IMR-90 (cell line): ENCODE results near the gene VIPR2. TPM values are rescaled to one million over a fixed set of nuclear protein-coding genes. Genes with fewer than 3 reads are reported as not detected.
A peak's percentile ranks its signal among the peaks of the same experiment; 100 is the strongest.

ENCODE experiments used
- ATAC-seq: fragments of 200-7000 bp; cut with Tn5 transposase; 2 replicates; pipeline ENCODE4 v1.9.1; 2020; ENCODE audit warnings: low read depth, mild to moderate bottlenecking, moderate library complexity
- Bru-seq: library from RNA; stranded (reverse); fragments of 400-500 nt; gene quantifications from one replicate; lab custom pipeline; 2021; lab: Mats Ljungman, UMichigan
- BruChase-seq, 2 experiments: library from RNA; stranded (reverse); fragments of 400-500 nt; gene quantifications; one replicate each; lab custom pipeline; 2021; lab: Mats Ljungman, UMichigan
- BruUV-seq: library from RNA; stranded (reverse); fragments of 400-500 nt; replicated peaks from 2 replicates; lab custom pipeline; 2021; lab: Mats Ljungman, UMichigan
- CTCF ChIA-PET: fragments of 300-600 bp; formaldehyde crosslinking; extraction: SDS; loops from one replicate; lab custom pipeline; 2021; ENCODE audit warnings: antibody characterized with exemption; lab: Yijun Ruan, JAX
- POLR2A ChIA-PET: fragments of 300-600 bp; sonication (Branson Sonifier 250); formaldehyde crosslinking; loops from one replicate; lab custom pipeline; 2022; ENCODE audit warnings: antibody characterized with exemption; ENCODE audit not compliant: unreplicated experiment; lab: Charles Lee
- DNase-seq: peaks from one replicate; pipeline ENCODE4 v3.0.0; 2013
- H2AFZ ChIP-seq: replicated peaks from 2 replicates; pipeline ENCODE3; 2013; ENCODE audit warnings: low read length, mild to moderate bottlenecking; ENCODE audit not compliant: poor library complexity
- H2AK5ac ChIP-seq: 2 replicates; pipeline ENCODE4 v1.6.1; 2013; ENCODE audit warnings: low read depth, low read length, inconsistent platforms
- H2AK9ac ChIP-seq: replicated peaks from 2 replicates; pipeline ENCODE3; 2013; ENCODE audit warnings: mild to moderate bottlenecking, low read depth, low read length, moderate library complexity; ENCODE audit not compliant: poor library complexity
- H2BK120ac ChIP-seq: 2 replicates; pipeline ENCODE4 v1.6.1; 2013; ENCODE audit warnings: low read depth, low read length, inconsistent platforms
- H2BK15ac ChIP-seq: 3 replicates; pipeline ENCODE4 v1.6.1; 2013; ENCODE audit warnings: low read depth, low read length, inconsistent platforms
- H2BK20ac ChIP-seq: 2 replicates; pipeline ENCODE4 v1.6.1; 2013; ENCODE audit warnings: low read depth, mild to moderate bottlenecking, inconsistent platforms, low read length, moderate library complexity
- H2BK5ac ChIP-seq: 2 replicates; pipeline ENCODE4 v1.6.1; 2013; ENCODE audit warnings: mild to moderate bottlenecking, low read depth, low read length, inconsistent platforms; ENCODE audit not compliant: poor library complexity, severe bottlenecking
- H3K14ac ChIP-seq: replicated peaks from 2 replicates; pipeline ENCODE4 v1.6.1; 2013; ENCODE audit warnings: low read depth, low read length, inconsistent platforms
- H3K18ac ChIP-seq: 2 replicates; pipeline ENCODE4 v1.6.1; 2013; ENCODE audit warnings: low read depth, low read length, control low read depth
- H3K23ac ChIP-seq: 2 replicates; pipeline ENCODE4 v1.6.1; 2013; ENCODE audit warnings: low read depth, low read length, inconsistent platforms
- H3K27ac ChIP-seq: 2 replicates; pipeline ENCODE4 v1.5.1; 2013; ENCODE audit warnings: mild to moderate bottlenecking, control low read depth, low read length; ENCODE audit not compliant: insufficient read depth
- H3K27me3 ChIP-seq: 2 replicates; pipeline ENCODE4 v1.6.1; 2013; ENCODE audit warnings: low read length; ENCODE audit not compliant: control insufficient read depth, insufficient read depth
- H3K36me3 ChIP-seq: 2 replicates; pipeline ENCODE4 v1.6.1; 2013; ENCODE audit warnings: low read length, mixed read lengths; ENCODE audit not compliant: control insufficient read depth, insufficient read depth
- H3K4ac ChIP-seq: 2 replicates; pipeline ENCODE4 v1.6.1; 2013; ENCODE audit warnings: low read depth, low read length, inconsistent platforms
- H3K4me1 ChIP-seq: 2 replicates; pipeline ENCODE4 v1.6.1; 2013; ENCODE audit warnings: low read length, mixed read lengths; ENCODE audit not compliant: control insufficient read depth, insufficient read depth
- H3K4me2 ChIP-seq: 2 replicates; pipeline ENCODE4 v1.6.1; 2013; ENCODE audit warnings: low read depth, mild to moderate bottlenecking, control low read depth, low read length, moderate library complexity
- H3K4me3 ChIP-seq: 2 replicates; pipeline ENCODE4 v1.5.1; 2013; ENCODE audit warnings: low read depth, mild to moderate bottlenecking, control low read depth, low read length, moderate library complexity; ENCODE audit not compliant: insufficient read depth
- H3K56ac ChIP-seq: 2 replicates; pipeline ENCODE4 v1.6.1; 2013; ENCODE audit warnings: low read length, inconsistent platforms; ENCODE audit not compliant: insufficient read depth; ENCODE audit errors: extremely low read depth
- H3K79me1 ChIP-seq, 2 experiments: 2 replicates each; pipeline ENCODE4 v1.6.1; 2013; ENCODE audit warnings: low read length in 2 of 2, inconsistent platforms in 1 of 2, low read depth in 1 of 2
- H3K9ac ChIP-seq: 2 replicates; pipeline ENCODE4 v1.6.1; 2013; ENCODE audit warnings: low read depth, low read length, control low read depth
- H3K9me1 ChIP-seq: 2 replicates; pipeline ENCODE4 v1.6.1; 2013; ENCODE audit warnings: low read length, inconsistent platforms; ENCODE audit not compliant: insufficient read depth
- H3K9me3 ChIP-seq: 2 replicates; pipeline ENCODE4 v1.6.1; 2013; ENCODE audit warnings: low read length; ENCODE audit not compliant: control insufficient read depth, insufficient read depth
- H4K20me1 ChIP-seq: 2 replicates; pipeline ENCODE4 v1.6.1; 2013; ENCODE audit warnings: low read length, inconsistent platforms; ENCODE audit not compliant: insufficient read depth
- H4K5ac ChIP-seq: 2 replicates; pipeline ENCODE4 v1.6.1; 2013; ENCODE audit warnings: mild to moderate bottlenecking, low read depth, low read length, control low read depth
- H4K8ac ChIP-seq, 2 experiments: 2 replicates each; pipeline ENCODE4 v1.6.1; 2013; ENCODE audit warnings: low read depth in 2 of 2, low read length in 2 of 2, control low read depth in 1 of 2, inconsistent platforms in 1 of 2
- H4K91ac ChIP-seq: 2 replicates; pipeline ENCODE4 v1.6.1; 2013; ENCODE audit warnings: low read depth, low read length, inconsistent platforms; ENCODE audit not compliant: insufficient read depth
- BHLHE40 ChIP-seq: fragments of 150-350 bp; IDR thresholded peaks from 2 replicates; pipeline ENCODE4 v1.6.1; 2016; ENCODE audit warnings: mild to moderate bottlenecking, low read depth, low read length
- CEBPB ChIP-seq: IDR thresholded peaks from 2 replicates; pipeline ENCODE4 v1.6.1; 2012; ENCODE audit warnings: low read depth, low read length, improper control_type of control experiment
- CHD1 ChIP-seq: IDR thresholded peaks from 2 replicates; pipeline ENCODE4 v1.6.1; 2012; ENCODE audit warnings: low read depth, low read length, improper control_type of control experiment
- CTCF ChIP-seq: conservative IDR thresholded peaks from 2 replicates; pipeline ENCODE4 v1.5.1; 2012; ENCODE audit warnings: mild to moderate bottlenecking, low read depth, low read length, improper control_type of control experiment
- FOS ChIP-seq: fragments of 150-350 bp; IDR thresholded peaks from 2 replicates; pipeline ENCODE4 v1.6.1; 2016; ENCODE audit warnings: low read depth, low read length
- MAFK ChIP-seq: IDR thresholded peaks from 2 replicates; pipeline ENCODE4 v1.6.1; 2012; ENCODE audit warnings: low read depth, low read length, improper control_type of control experiment
- MAZ ChIP-seq: IDR thresholded peaks from 2 replicates; pipeline ENCODE4 v1.6.1; 2012; ENCODE audit warnings: low read depth, mild to moderate bottlenecking, low read length, improper control_type of control experiment, moderate library complexity, borderline replicate concordance
- MXI1 ChIP-seq: IDR thresholded peaks from 2 replicates; pipeline ENCODE4 v1.6.1; 2012; ENCODE audit warnings: low read depth, mild to moderate bottlenecking, low read length, moderate library complexity, borderline replicate concordance
- NFE2L2 ChIP-seq: fragments of 150-350 bp; IDR thresholded peaks from 2 replicates; pipeline ENCODE4 v1.6.1; 2016; ENCODE audit warnings: low read depth, mild to moderate bottlenecking, low read length
- POLR2A ChIP-seq: IDR thresholded peaks from 2 replicates; pipeline ENCODE4 v1.6.1; 2012; ENCODE audit warnings: mild to moderate bottlenecking, low read depth, low read length
- RAD21 ChIP-seq: IDR thresholded peaks from 2 replicates; pipeline ENCODE4 v1.6.1; 2012; ENCODE audit warnings: low read length, improper control_type of control experiment
- RCOR1 ChIP-seq: IDR thresholded peaks from 2 replicates; pipeline ENCODE4 v1.6.1; 2012; ENCODE audit warnings: mild to moderate bottlenecking, low read length, improper control_type of control experiment; ENCODE audit not compliant: insufficient replicate concordance
- RFX5 ChIP-seq: IDR thresholded peaks from 2 replicates; pipeline ENCODE4 v1.8.0; 2012; ENCODE audit warnings: low read depth, mild to moderate bottlenecking, low read length, moderate library complexity
- SMC3 ChIP-seq: fragments of 150-350 bp; IDR thresholded peaks from 2 replicates; pipeline ENCODE4 v1.6.1; 2016; ENCODE audit warnings: low read depth, mild to moderate bottlenecking, antibody characterized with exemption, low read length, moderate library complexity
- USF2 ChIP-seq: fragments of 150-350 bp; IDR thresholded peaks from 2 replicates; pipeline ENCODE4 v1.6.1; 2017; ENCODE audit warnings: mild to moderate bottlenecking, antibody characterized with exemption, low read length, low read depth
- WGBS, 2 experiments: methylation state at CpG; one replicate each; pipeline versions ENCODE4 v1.1.5 to v1.1.7; 2013; ENCODE audit warnings: missing lambda C conversion rate in 2 of 2; ENCODE audit not compliant: insufficient read length in 1 of 2; ENCODE audit errors: extremely low coverage in 2 of 2; 5-methylcytosine and 5-hydroxymethylcytosine counted together
- dilution Hi-C: fragments of 300-500 bp; cut with HindIII; formaldehyde crosslinking; loops from one replicate; pipeline ENCODE4 v1.14.3; 2018; ENCODE audit warnings: low sequenced_read_pairs; ENCODE audit not compliant: unreplicated experiment
- in situ Hi-C: fragments of 300-500 bp; cut with MboI; formaldehyde crosslinking; loops from 3 replicates; pipeline ENCODE4 v1.14.3; 2019; ENCODE audit warnings: low sequenced_read_pairs, inconsistent platforms, mixed read lengths
- intact Hi-C: fragments of 100-400 bp; cut with micrococcal nuclease; formaldehyde crosslinking; loops from 2 replicates; pipeline ENCODE4 v1.10.0; 2022
- long read RNA-seq: library from polyadenylated mRNA; unstranded; transcript quantifications from one replicate; pipeline ENCODE4 v2.0.0, GENCODE V29; 2021; ENCODE audit not compliant: unreplicated experiment
- polyA plus RNA-seq, 3 experiments: library from polyadenylated mRNA; depleted of rRNA; stranded (reverse); fragments of >200 nt; gene quantifications; 2 replicates each; pipeline ENCODE4 v1.2.3, GENCODE V29; 2012; ENCODE audit warnings: low replicate concordance in 1 of 3
- total RNA-seq: library from RNA; depleted of rRNA; stranded (reverse); fragments of >200 nt; gene quantifications from 2 replicates; pipeline ENCODE4 v1.2.3, GENCODE V29; 2012; rRNA removed

VIPR2 gene
- not detected in 2 replicates for total RNA-seq
- not detected in 2 replicates for polyA plus RNA-seq (2012; rRNA removed)
- polyA plus RNA-seq (2012; cell fraction: cytosol; rRNA removed): not detected in 2 replicates
- not detected in 2 replicates for polyA plus RNA-seq (2012; cell fraction: nucleus; rRNA removed; ENCODE audit: low replicate concordance)
- Bru-seq, nascent RNA: percentile 4 among the genes with signal in this experiment
- BruChase-seq, experiment 1, labeled RNA remaining after a 6-hour chase: percentile 3 among the genes with signal in this experiment
- BruChase-seq, experiment 2, labeled RNA remaining after a 2-hour chase: percentile 3 among the genes with signal in this experiment
- long read RNA-seq: 0 reads

GRCh38 chr7:159144758-159145489 lies at the start of gene VIPR2:
TSS of gene VIPR2 (minus strand) at chr7:159144867. CDS start at chr7:159144771, 96 bp downstream.
- DNase-seq (no peak), ATAC-seq (no peak)
- CTCF ChIA-PET: no interaction called here
- peaks cover 5% of the 10 kb centered on the region; the same call in 1 of the 2 replicates for H3K27me3 ChIP-seq
- dilution Hi-C loops (no loop called here), in situ Hi-C loops (no loop called here), intact Hi-C loops (no loop called here)
- no peak within 1 kb of the TSS for H3K14ac ChIP-seq
- H2BK120ac ChIP-seq: no peak within 1 kb of the TSS
- H2BK15ac ChIP-seq: no peak within 1 kb of the TSS
- no peak within 1 kb of the TSS for H2AFZ ChIP-seq
- H2BK5ac ChIP-seq: no peak within 1 kb of the TSS
- H3K4ac ChIP-seq: no peak within 1 kb of the TSS
- H2AK5ac ChIP-seq: no peak within 1 kb of the TSS
- H3K9ac ChIP-seq: no peak within 1 kb of the TSS
- H3K4me3 ChIP-seq: no peak within 1 kb of the TSS
- H3K4me1 ChIP-seq: no peaks in the 10 kb centered on the region
- H3K79me1 ChIP-seq: no peaks in the 10 kb centered on the region
- no peak within 1 kb of the TSS for H2AK9ac ChIP-seq
- no peak within 1 kb of the TSS for H4K5ac ChIP-seq
- no peak within 1 kb of the TSS for H3K23ac ChIP-seq
- H3K9me3 ChIP-seq: peaks cover 9% of the 10 kb centered on the region; the same call in 1 of the 2 replicates
- BruUV-seq: no TSS peak
- H4K20me1 ChIP-seq: no peaks in the 10 kb centered on the region
- H3K36me3 ChIP-seq: no peaks in the 10 kb centered on the region
- no peaks in the 10 kb centered on the region for H3K9me1 ChIP-seq
- no peak within 1 kb of the TSS for H3K27ac ChIP-seq
- POLR2A ChIA-PET: no interaction called here
- no peak within 1 kb of the TSS for H3K56ac ChIP-seq
- H3K4me2 ChIP-seq: peak within 1 kb of the TSS; percentile 45; the same call in 1 of the 2 replicates
- no peak within 1 kb of the TSS for H3K18ac ChIP-seq
- H4K8ac ChIP-seq: no peak within 1 kb of the TSS
- 6% methylated on average over 20 of the region's 88 CpGs; no CpG with 5 or more reads in 1 of the 2 experiments for WGBS, 2 experiments
- H2BK20ac ChIP-seq: no peak within 1 kb of the TSS
- no peak within 1 kb of the TSS for H4K91ac ChIP-seq
- no peak for TF ChIP-seq POLR2A
- no peak for TF ChIP-seq RAD21
- TF ChIP-seq MAFK: no peak
- no peak for TF ChIP-seq CTCF
- TF ChIP-seq CEBPB: no peak
- no peak for TF ChIP-seq MAZ
- TF ChIP-seq CHD1: no peak
- TF ChIP-seq MXI1: no peak
- TF ChIP-seq BHLHE40: no peak
- TF ChIP-seq NFE2L2: no peak
- TF ChIP-seq SMC3: no peak
- TF ChIP-seq RFX5: no peak
- no peak for TF ChIP-seq RCOR1
- TF ChIP-seq USF2: no peak
- TF ChIP-seq FOS: no peak
